Caco-2 (cell line): ENCODE measurements around the gene FOXD2. TPM values are rescaled to one million over a fixed set of nuclear protein-coding genes. Genes with fewer than 3 reads are reported as not detected.

Experiments used
- BruUV-seq: library from RNA; stranded (reverse); fragments of 400-500 nt; replicated peaks from 2 replicates; lab custom pipeline; 2021; lab: Mats Ljungman, UMichigan
- CTCF ChIA-PET: fragments of 300-600 bp; sonication (Branson Sonifier 250); formaldehyde crosslinking; loops from one replicate; lab custom pipeline; 2022; ENCODE audit warnings: antibody characterized with exemption; lab: Charles Lee
- POLR2A ChIA-PET: fragments of 300-600 bp; sonication (Branson Sonifier 250); formaldehyde crosslinking; loops from one replicate; lab custom pipeline; 2022; ENCODE audit warnings: antibody characterized with exemption; lab: Charles Lee
- DNase-seq, 2 experiments: peaks; one replicate each; pipeline versions ENCODE4 v3.0.0 to v3.0.0-alpha.2; 2020 to 2022
- H3K27me3 ChIP-seq: replicated peaks from 2 replicates; pipeline ENCODE4 v1.6.0; 2011; ENCODE audit warnings: low read length; ENCODE audit not compliant: control insufficient read depth, insufficient read depth
- H3K36me3 ChIP-seq: 2 replicates; pipeline ENCODE4 v1.5.1; 2011; ENCODE audit warnings: low read length; ENCODE audit not compliant: control insufficient read depth, insufficient read depth
- H3K4me1 ChIP-seq: fragments of 250-450 bp; sonication (Bioruptor Pico); 2 replicates; pipeline ENCODE4 v1.5.1; 2020; ENCODE audit warnings: mild to moderate bottlenecking
- H3K4me3 ChIP-seq: 2 replicates; pipeline ENCODE4 v1.5.1; 2011; ENCODE audit warnings: low read depth, mild to moderate bottlenecking, control low read depth, low read length
- H3K9me3 ChIP-seq: fragments of 250-450 bp; sonication (Bioruptor Pico); 2 replicates; pipeline ENCODE4 v1.5.1; 2020; ENCODE audit warnings: mild to moderate bottlenecking, moderate library complexity
- H3K27ac Mint-ChIP-seq: one replicate; pipeline ENCODE4 v1.8.0; 2022; ENCODE audit warnings: mixed read lengths; ENCODE audit not compliant: unreplicated experiment
- H3K27me3 Mint-ChIP-seq: one replicate; pipeline ENCODE4 v1.8.0; 2022; ENCODE audit warnings: mixed read lengths; ENCODE audit not compliant: insufficient read depth, unreplicated experiment
- H3K36me3 Mint-ChIP-seq: one replicate; pipeline ENCODE4 v1.8.0; 2022; ENCODE audit warnings: mild to moderate bottlenecking, mixed read lengths; ENCODE audit not compliant: insufficient read depth, unreplicated experiment
- H3K4me1 Mint-ChIP-seq: one replicate; pipeline ENCODE4 v1.8.0; 2022; ENCODE audit warnings: low read depth, mixed read lengths; ENCODE audit not compliant: unreplicated experiment
- H3K4me3 Mint-ChIP-seq: one replicate; pipeline ENCODE4 v1.8.0; 2022; ENCODE audit warnings: mild to moderate bottlenecking, moderate library complexity, mixed read lengths; ENCODE audit not compliant: unreplicated experiment
- H3K9me3 Mint-ChIP-seq: one replicate; pipeline ENCODE4 v1.8.0; 2022; ENCODE audit warnings: mixed read lengths; ENCODE audit not compliant: unreplicated experiment
- CTCF ChIP-seq, 2 experiments: fragments of 200-600 bp in 1 of 2; IDR thresholded peaks; 1 replicate in 1 of 2; 2 replicates in 1 of 2; pipeline versions ENCODE4 v1.5.1 to v1.8.0; 2011 to 2022; ENCODE audit warnings: antibody characterized with exemption in 1 of 2, control low read depth in 1 of 2, inconsistent platforms in 1 of 2, low read depth in 1 of 2, low read length in 1 of 2, mild to moderate bottlenecking in 1 of 2, moderate library complexity in 1 of 2; ENCODE audit not compliant: insufficient read depth in 1 of 2, severe bottlenecking in 1 of 2, unreplicated experiment in 1 of 2
- intact Hi-C: fragments of 100-400 bp; cut with micrococcal nuclease; formaldehyde crosslinking; loops from one replicate; pipeline ENCODE4 v1.10.0; 2022; ENCODE audit not compliant: unreplicated experiment
- total RNA-seq: library from RNA; stranded (reverse); gene quantifications from 2 replicates; pipeline ENCODE4 v1.2.3, GENCODE V29; 2022

FOXD2 gene
- total RNA-seq, 1 experiment from 2014 or later = 4.6 TPM

GRCh38 chr1:47390843-47391242 lies 47.0 kb upstream of the FOXD2 start:
- H3K9me3 Mint-ChIP-seq = no peaks in the 10 kb centered on the region
- POLR2A ChIA-PET = no interaction called here

GRCh38 chr1:47393141-47393540 lies 44.7 kb upstream of the FOXD2 start:
- H3K4me3 ChIP-seq = no peak overlapping the region
- Mint-ChIP-seq H3K27ac (no peak overlapping the region), H3K27me3 (no peaks in the 10 kb centered on the region), H3K9me3 (peaks cover 9% of the 10 kb centered on the region), H3K4me1 (peaks cover 45% of the 10 kb centered on the region), H3K4me3 (no peak overlapping the region), H3K36me3 (peaks cover 15% of the 10 kb centered on the region)
- no peaks in the 10 kb centered on the region for H3K36me3 ChIP-seq
- DNase-seq = no peak
- POLR2A ChIA-PET = no interaction called here
- intact Hi-C loops = no loop called here
- CTCF ChIA-PET = interaction anchor here (1.2 kb wide), 1 partner anchor 31 kb away, joined by 7 read pairs; no protein-coding TSS in a partner anchor
- no TSS peak for BruUV-seq
- TF ChIP-seq CTCF (IDR thresholded peaks at IDR 0.05; ENCODE audit: insufficient read depth in 1 of 2, low read depth in 1 of 2, low read length in 1 of 2, severe bottlenecking in 1 of 2, unreplicated experiment in 1 of 2) = no peak
- peaks cover 31% of the 10 kb centered on the region for H3K4me1 ChIP-seq
- 0 out of 2 replicates have a peak, but pooled peaks cover 4% of the 10 kb centered on the region for H3K9me3 ChIP-seq
- H3K27me3 ChIP-seq = no peaks in the 10 kb centered on the region

More at GRCh38 chr1:47390843-47391242, 47.0 kb upstream of the FOXD2 start:
- Histone ChIP-seq H3K36me3 (no peaks in the 10 kb centered on the region), H3K9me3 (0 out of 2 replicates have a peak, but pooled peaks cover 4% of the 10 kb centered on the region), H3K4me1 (peaks cover 48% of the 10 kb centered on the region), H3K27me3 (no peaks in the 10 kb centered on the region), H3K4me3 (no peak overlapping the region)
- H3K4me3 Mint-ChIP-seq = peak overlapping the region; percentile 12
- H3K27ac Mint-ChIP-seq = peak overlapping the region; percentile 5
- no peak for TF ChIP-seq CTCF (IDR thresholded peaks at IDR 0.05; ENCODE audit: insufficient read depth in 1 of 2, low read depth in 1 of 2, low read length in 1 of 2, severe bottlenecking in 1 of 2, unreplicated experiment in 1 of 2)
- intact Hi-C loops = loop anchor here (1.0 kb wide), 1 partner anchor 12 kb away; no protein-coding TSS in a partner anchor
- peak; percentile 60 to 66 for DNase-seq
- H3K27me3 Mint-ChIP-seq = no peaks in the 10 kb centered on the region
- BruUV-seq = no TSS peak
- H3K36me3 Mint-ChIP-seq = peaks cover 15% of the 10 kb centered on the region
- CTCF ChIA-PET = interaction anchor here (0.9 to 3.9 kb wide), 4 partner anchors 33 to 46 kb away, joined by 3 to 39 read pairs (median 5); partner anchors contain the start of gene FOXD2
- peaks cover 58% of the 10 kb centered on the region for H3K4me1 Mint-ChIP-seq

GRCh38 chr1:47395433-47395832 lies 42.4 kb upstream of the FOXD2 start:
- no peak for DNase-seq
- intact Hi-C loops = no loop called here
- H3K9me3 Mint-ChIP-seq = peaks cover 9% of the 10 kb centered on the region
- Histone ChIP-seq H3K4me3 (no peak overlapping the region), H3K36me3 (no peaks in the 10 kb centered on the region), H3K4me1 (peaks cover 10% of the 10 kb centered on the region), H3K9me3 (no peaks in the 10 kb centered on the region), H3K27me3 (no peaks in the 10 kb centered on the region)
- CTCF ChIA-PET = interaction anchor here (0.9 kb wide), 1 partner anchor 42 kb away, joined by 8 read pairs; the partner anchor contains the start of gene FOXD2
- TF ChIP-seq CTCF (IDR thresholded peaks at IDR 0.05; ENCODE audit: insufficient read depth in 1 of 2, low read depth in 1 of 2, low read length in 1 of 2, severe bottlenecking in 1 of 2, unreplicated experiment in 1 of 2) = no peak
- H3K4me1 Mint-ChIP-seq = peaks cover 27% of the 10 kb centered on the region
- H3K4me3 Mint-ChIP-seq = no peak overlapping the region
- BruUV-seq = no TSS peak
- no peaks in the 10 kb centered on the region for H3K36me3 Mint-ChIP-seq
- H3K27me3 Mint-ChIP-seq = no peaks in the 10 kb centered on the region
- POLR2A ChIA-PET = no interaction called here
- no peak overlapping the region for H3K27ac Mint-ChIP-seq
